Measurements from ENCODE around the gene TRNT1. TPM values are rescaled to one million over a fixed set of nuclear protein-coding genes. Genes with fewer than 3 reads are reported as not detected.

The TRNT1 gene
- total RNA-seq = 8.5 and 16.9 TPM in 2 replicates

GRCh38 chr3:3126477-3127431 is at the start of gene TRNT1:
TRNT1 (plus strand) TSS chr3:3126940; CDS start chr3:3129041, 2,101 bp downstream.

GRCh38 chr3:3110299-3110630 is 16.5 kb upstream of the TRNT1 start, which contains the start of gene IL5RA:
IL5RA (minus strand) TSS chr3:3110374; CDS start chr3:3104984, 5,390 bp downstream.

GRCh38 chr3:3179407-3180094 is 52.8 kb downstream of the TRNT1 start, which contains the start of gene CRBN:
CRBN (minus strand) TSS chr3:3179691; CDS start chr3:3179687, 4 bp downstream.

Other genes starting within 250 kb of the TRNT1 start
- gene IL5RA, start 16.6 kb upstream of the TRNT1 start, total RNA-seq = not detected in 2 replicates
- gene CRBN, start 52.8 kb downstream of the TRNT1 start, total RNA-seq = 56.7 and 61.5 TPM in 2 replicates